A673 (cell line): ENCODE data around the gene FAR1.

Experiments used
- EZH2 ChIP-seq: fragments of 200-600 bp; sonication (generic); IDR thresholded peaks from 2 replicates; pipeline ENCODE4 v1.6.1; 2017; ENCODE audit warnings: borderline replicate concordance, low read depth, mild to moderate bottlenecking, mixed read lengths, antibody characterized with exemption, low read length; ENCODE audit not compliant: poor library complexity, severe bottlenecking
- TF ChIP-seq, protein P1 (sequence below): fragments of 300-800, 200-600 bp; sonication (generic); conservative IDR thresholded peaks from 2 replicates; pipeline ENCODE4 v1.5.1; 2017; ENCODE audit warnings: low read depth, mild to moderate bottlenecking, antibody characterized with exemption, low read length, moderate library complexity, mixed read lengths

DNA sequence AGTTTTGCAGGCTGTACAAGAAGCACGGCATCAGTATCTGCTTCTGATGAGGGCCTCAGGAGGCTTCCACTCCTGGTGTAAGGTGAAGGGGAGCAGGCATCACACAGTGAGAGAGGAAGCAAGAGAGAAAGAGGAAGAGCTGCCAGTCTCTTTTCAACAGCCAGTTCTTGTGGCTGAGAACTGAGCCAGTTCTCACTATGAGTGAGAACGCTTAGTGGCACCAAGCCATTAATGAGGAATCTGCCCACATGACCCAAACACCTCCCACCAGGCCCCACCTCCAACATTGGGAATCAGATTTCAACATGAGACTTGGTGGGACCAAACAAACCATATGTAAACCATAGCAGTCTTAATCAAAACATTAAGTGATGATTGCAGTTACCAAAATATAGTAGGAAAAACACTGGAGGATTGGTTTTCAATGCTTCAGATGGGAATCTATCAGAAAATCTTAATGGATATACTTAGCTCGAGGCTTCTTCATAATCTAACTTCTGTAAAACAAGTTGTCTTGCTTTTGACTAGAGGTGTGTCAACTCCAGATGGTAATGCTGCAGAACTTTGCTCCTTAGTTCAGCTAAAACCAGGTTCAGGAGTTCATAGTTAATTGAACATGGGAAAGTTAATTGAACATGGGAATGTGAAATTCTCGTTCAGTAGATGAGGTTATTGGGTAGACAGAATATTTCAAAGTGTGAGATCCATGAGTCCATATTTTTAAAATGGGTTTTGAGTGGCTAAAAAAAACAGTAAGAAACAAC, 12.2 kb downstream of the FAR1 start:
- TF ChIP-seq, protein P1, sequence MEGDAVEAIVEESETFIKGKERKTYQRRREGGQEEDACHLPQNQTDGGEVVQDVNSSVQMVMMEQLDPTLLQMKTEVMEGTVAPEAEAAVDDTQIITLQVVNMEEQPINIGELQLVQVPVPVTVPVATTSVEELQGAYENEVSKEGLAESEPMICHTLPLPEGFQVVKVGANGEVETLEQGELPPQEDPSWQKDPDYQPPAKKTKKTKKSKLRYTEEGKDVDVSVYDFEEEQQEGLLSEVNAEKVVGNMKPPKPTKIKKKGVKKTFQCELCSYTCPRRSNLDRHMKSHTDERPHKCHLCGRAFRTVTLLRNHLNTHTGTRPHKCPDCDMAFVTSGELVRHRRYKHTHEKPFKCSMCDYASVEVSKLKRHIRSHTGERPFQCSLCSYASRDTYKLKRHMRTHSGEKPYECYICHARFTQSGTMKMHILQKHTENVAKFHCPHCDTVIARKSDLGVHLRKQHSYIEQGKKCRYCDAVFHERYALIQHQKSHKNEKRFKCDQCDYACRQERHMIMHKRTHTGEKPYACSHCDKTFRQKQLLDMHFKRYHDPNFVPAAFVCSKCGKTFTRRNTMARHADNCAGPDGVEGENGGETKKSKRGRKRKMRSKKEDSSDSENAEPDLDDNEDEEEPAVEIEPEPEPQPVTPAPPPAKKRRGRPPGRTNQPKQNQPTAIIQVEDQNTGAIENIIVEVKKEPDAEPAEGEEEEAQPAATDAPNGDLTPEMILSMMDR: no peak
- TF ChIP-seq EZH2: no peak
